GM12891 (cell line): ENCODE results near the gene ANO7.

ENCODE experiments used
- PAX5 ChIP-seq: IDR thresholded peaks from 2 replicates; pipeline ENCODE4 v1.6.1; 2011; ENCODE audit warnings: low read length, moderate library complexity, mild to moderate bottlenecking; ENCODE audit not compliant: insufficient read depth, severe bottlenecking
- POLR2A ChIP-seq: IDR thresholded peaks from 2 replicates; pipeline ENCODE4 v1.6.1; 2011; ENCODE audit warnings: low read depth, low read length, control low read depth
- POLR2AphosphoS5 ChIP-seq: IDR thresholded peaks from 2 replicates; pipeline ENCODE4 v1.6.1; 2011; ENCODE audit warnings: low read depth, low read length, control low read depth
- TAF1 ChIP-seq: IDR thresholded peaks from 2 replicates; pipeline ENCODE4 v1.6.1; 2011; ENCODE audit warnings: low read depth, low read length, control low read depth

DNA sequence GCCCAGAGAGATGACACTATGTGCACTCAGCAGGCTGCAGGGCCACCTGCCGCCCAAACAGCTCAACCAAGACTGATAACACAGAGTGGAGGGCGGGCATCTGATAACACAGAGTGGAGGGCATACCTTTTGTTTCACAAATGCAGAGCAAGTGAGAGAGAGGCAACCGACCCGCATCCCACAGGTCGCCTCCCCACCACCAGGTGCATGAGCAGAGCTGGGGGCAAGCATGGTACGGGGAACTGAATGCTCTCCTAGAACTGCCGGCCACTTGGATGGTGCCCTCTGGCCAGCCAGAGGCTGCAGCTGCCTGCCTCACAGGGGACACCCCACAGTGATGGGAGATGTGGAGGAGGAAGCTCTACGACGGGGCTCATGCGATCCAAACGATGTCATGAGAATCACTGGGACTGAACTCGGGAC is 49.5 kb downstream of the ANO7 start:
- TF ChIP-seq PAX5 (no peak), POLR2A (no peak), POLR2AphosphoS5 (no peak; the same call in 1 of the 2 replicates), TAF1 (no peak)
